ENCODE measurements around the gene GRHL1. TPM values are rescaled to one million over a fixed set of nuclear protein-coding genes. Genes with fewer than 3 reads are reported as not detected.
"Not testable (repeated sequence)": the region's sequence is repeated elsewhere in the genome, so short reads cannot be mapped to it uniquely, and the experiment has no call there.

GRHL1 gene
- polyA plus RNA-seq, 3 donors: 5.1 to 6.8 (median 6.0) TPM

- no peak for DNase-seq
Measured at GRCh38 chr2:10022966-10023662, 71.6 kb downstream of the GRHL1 start.

- no peak for DNase-seq
Measured at GRCh38 chr2:10026940-10027569, 75.6 kb downstream of the GRHL1 start.

- DNase-seq: no peak
Measured at GRCh38 chr2:10027660-10028330, 76.3 kb downstream of the GRHL1 start.

- no peak for DNase-seq
Measured at GRCh38 chr2:10028407-10028987, 77.0 kb downstream of the GRHL1 start.

GRCh38 chr2:10028988-10029874 is 77.7 kb downstream of the GRHL1 start:
- DNase-seq: no peak

GRCh38 chr2:10029875-10030223 is 78.4 kb downstream of the GRHL1 start:
- DNase-seq: no peak

GRCh38 chr2:10030311-10030736 is 78.8 kb downstream of the GRHL1 start:
- DNase-seq: no peak

DNA sequence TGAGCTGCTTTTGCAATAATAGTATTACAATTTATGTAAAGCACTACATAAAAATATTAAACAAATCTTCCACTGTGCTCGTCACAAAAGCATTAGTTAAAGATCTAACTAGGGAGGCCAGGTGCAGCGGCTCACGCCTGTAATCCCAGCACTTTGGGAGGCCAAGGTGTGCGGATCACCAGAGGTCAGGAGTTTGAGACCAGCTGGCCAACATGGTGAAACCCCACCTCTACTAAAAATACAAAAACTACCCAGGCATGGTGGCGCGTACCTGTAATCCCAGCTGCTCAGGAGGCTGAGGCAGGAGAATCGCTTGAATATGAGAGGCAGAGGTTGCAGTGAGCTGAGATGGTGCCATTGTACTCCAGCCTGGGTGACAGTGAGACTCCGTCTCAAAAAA is 79.3 kb downstream of the GRHL1 start:
- DNase-seq: not testable (repeated sequence)

GRCh38 chr2:10031886-10032745 is 80.6 kb downstream of the GRHL1 start:
- DNase-seq: no peak

GRCh38 chr2:10032746-10033105 is 81.2 kb downstream of the GRHL1 start:
- DNase-seq: no peak

GRCh38 chr2:10033251-10034006 is 81.9 kb downstream of the GRHL1 start:
- DNase-seq: no peak

DNA sequence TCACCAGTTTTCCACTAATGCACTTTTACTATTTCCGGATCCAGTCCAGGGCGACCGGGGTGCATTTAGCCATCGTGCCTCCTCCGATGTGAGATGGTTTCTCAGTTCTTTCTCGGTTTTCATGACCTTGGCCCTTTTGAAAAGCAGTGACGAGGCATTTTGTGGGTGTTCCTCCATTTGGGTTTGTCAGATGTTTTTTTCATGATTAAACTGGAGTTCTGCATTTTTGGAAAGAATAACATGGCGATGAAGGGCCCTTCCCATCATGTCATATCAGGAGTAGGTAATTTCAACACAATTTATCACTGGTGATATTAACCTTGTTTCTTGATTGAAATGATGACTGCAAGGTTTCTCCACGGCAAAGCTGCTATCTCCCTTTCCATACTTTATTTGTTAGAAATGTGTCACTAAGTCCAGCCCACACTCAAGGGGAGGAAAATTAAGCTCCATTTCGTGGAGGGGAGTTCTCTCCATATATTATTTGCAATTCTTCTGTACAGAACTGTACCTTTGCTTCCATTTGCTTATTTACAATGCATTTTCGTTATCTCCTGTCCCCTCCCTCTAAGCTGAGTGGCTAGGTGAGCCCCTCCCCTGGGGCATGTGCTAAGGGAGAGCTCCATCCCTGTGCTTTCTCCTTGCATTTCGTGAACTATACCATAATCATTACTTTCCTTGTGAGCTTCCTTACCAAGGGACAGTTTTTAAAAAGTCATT is 83.0 kb downstream of the GRHL1 start:
- no peak for DNase-seq

DNA sequence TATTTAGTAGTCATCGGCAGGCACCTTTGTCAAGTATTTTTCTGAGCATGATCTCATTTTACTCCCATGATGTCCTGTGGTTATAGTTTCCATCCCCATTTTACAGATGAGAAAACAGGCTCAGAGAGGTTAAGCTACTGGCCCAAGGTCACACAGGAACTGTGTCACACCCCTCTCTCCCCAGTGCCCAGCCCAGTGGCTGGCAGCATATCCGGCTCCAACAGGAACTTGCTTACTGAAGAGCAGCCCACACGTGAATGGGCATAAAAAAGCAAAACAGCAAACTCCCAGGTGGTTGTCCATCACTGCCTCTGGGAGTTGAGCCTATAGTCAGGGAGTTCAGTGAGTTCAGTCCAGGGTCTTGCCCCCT is 83.5 kb downstream of the GRHL1 start:
- no peak for DNase-seq

DNA sequence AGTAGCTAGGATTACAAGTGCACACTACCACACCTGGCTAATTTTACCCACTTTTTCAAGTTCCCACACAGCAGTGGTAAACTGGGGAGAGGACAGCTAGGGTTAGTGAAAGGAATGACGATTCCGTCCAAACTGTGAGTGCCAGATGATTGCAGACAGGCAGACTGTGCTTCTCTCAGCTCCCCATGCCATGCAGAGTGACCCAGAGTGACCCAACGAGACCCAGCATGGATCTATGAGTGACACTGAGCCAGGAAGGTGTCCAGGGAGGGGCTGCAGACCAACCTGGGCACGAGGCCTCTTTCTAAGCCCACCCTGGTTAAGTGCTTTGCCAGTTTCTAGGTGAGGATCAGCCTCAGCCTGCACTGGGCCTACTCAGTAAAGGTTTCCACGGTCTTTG is 84.1 kb downstream of the GRHL1 start:
- DNase-seq: no peak

- DNase-seq: no peak
Measured at GRCh38 chr2:10036095-10036884, 84.8 kb downstream of the GRHL1 start.

DNA sequence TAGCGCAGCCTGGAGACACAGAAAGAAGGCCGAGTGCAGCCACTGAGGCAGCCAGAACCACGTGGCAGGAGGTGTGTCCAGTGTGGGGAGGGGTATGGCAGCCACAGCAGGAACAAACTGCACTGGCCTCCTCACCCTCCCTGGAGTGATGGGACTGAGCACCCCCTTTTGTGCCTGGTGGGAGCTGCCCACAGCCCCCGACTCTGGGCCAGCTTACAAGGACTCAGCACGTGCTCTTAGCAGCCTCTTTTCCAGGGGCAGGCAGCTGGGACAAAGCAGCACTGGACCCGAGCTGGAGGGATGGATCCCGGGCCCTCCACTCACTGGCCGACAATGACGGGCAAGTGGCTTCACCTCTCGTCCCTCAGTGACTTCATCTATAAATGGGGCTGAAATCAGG is 86.6 kb downstream of the GRHL1 start:
- no peak for DNase-seq

DNA sequence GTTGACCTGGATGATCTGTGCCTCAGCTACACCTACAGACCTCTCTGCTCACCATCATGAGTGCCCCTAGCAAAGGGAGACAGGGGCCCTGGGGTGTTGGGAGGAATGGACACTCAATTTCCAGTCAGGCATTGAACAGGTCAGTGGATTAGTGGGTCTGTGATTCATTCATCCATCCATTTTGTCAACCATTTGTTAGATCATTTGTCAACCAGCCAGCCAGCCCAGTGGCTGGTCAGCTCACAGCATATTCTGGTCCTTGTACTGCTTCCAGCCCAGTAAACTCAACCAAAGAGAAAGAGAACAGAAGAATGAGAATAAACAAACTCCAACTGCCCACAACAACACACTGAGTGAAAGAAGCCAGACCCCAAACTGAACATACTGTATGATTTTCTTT is 87.2 kb downstream of the GRHL1 start:
- DNase-seq: no peak

DNA sequence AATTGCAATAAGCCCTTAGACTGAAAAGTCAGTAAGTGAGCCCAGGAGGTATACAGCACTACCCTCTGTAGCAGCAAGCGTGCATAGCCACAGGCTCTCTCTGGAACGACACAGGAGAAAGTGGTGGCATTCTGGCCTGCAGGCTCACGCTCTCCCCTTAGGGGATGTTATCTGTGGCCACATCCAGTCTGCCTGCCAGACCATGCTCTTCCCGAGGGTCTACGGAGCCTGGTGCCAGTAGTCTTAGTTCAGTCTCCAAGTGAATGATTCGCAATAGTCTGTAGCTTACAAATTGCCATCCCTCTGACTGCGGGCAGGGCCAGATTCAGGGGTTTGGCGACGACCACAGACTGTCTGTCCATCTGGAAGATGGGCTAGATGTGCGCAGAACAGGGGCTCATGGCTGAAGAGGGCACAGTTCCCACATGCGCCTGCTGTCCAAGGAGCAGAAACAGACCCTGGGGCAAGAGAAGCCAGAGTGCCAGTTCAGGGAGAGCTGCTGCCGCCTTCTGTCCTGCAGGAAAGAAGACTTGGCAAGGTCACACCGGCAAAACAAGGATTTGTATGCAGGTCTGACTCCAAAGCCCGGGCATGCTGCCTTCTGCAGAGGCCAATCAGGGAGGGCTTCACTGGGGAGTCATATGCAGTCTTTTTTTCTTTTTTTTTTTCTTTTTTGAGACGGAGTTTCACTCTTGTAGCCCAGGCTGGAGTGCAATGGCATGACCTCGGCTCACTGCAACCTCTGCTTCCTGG is 88.3 kb downstream of the GRHL1 start:
- no peak for DNase-seq
